Esophagus squamous epithelium (tissue), 4 donors: ENCODE data around the gene TMEM140.

Experiments used
- CTCF ChIP-seq, 6 experiments: fragments of 450-650 bp in 4 of 6; fragments of 200-600 bp in 2 of 6; sonication (generic) in 2 of 6; IDR thresholded peaks; one replicate each; pipeline ENCODE4 v1.5.1; 2016 to 2019; ENCODE audit warnings: antibody characterized with exemption in 6 of 6, mild to moderate bottlenecking in 4 of 6, moderate library complexity in 4 of 6
- POLR2A ChIP-seq, 4 donors: fragments of 450-650 bp; IDR thresholded peaks; one replicate each; pipeline ENCODE4 v1.6.1; 2017; ENCODE audit warnings: antibody characterized with exemption in 4 of 4, mild to moderate bottlenecking in 4 of 4, moderate library complexity in 3 of 4

DNA sequence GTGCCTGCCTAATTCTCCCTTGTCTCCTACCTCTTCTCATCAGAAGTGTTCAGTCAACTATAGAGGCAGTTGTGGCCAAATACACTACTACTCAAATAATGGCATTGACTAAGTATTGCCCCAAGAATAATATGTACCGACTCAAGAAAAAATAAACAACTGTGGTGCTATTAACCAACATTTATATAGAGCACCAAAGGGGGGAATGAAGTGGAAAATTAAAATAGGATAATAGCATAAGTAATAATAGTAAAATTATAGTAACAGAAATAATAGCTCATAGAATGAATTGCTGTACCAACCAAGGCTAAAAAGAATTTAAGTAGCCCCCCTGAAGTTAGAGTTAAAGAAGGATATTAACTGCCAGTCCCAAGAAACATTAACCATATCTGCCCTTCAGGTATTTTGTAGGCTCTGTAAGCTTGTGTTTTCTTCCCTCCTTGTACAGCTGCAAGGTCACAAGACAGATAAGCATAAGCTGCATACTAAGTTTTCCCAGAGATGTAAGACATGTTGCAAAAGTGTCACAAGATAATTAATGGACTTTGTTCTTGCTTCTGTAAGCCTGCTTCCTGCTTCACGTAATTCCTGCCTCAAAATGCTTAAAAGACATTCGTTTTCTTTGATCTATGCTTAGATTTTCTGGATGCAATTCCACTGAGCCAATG lies 33.5 kb downstream of the TMEM140 start:
- TF ChIP-seq POLR2A (IDR thresholded peaks at IDR 0.05) (no peak), CTCF (IDR thresholded peaks at IDR 0.05) (no peak)
